Subcutaneous adipose tissue (tissue), 4 donors: ENCODE results near the gene FBLN2. TPM values are rescaled to one million over a fixed set of nuclear protein-coding genes. Genes with fewer than 3 reads are reported as not detected.

ENCODE experiments used
- CTCF ChIP-seq: fragments of 450-650 bp; IDR thresholded peaks from one replicate; pipeline ENCODE4 v1.5.1; 2016; ENCODE audit warnings: low read depth, mild to moderate bottlenecking, control low read depth, antibody characterized with exemption, moderate library complexity
- total RNA-seq, 4 donors: library from RNA; depleted of rRNA; stranded (reverse); fragments of >200 nt; gene quantifications; one replicate each; pipeline ENCODE4 v1.1.0, GENCODE V29; 2016

The FBLN2 gene
- total RNA-seq, 4 donors from 2014 or later, result 215 to 456 (median 410) TPM

GRCh38 chr3:13521309-13521708 lies 27.6 kb upstream of the FBLN2 start:
- TF ChIP-seq CTCF, result no peak

- no peak for TF ChIP-seq CTCF
These were observed 26.7 kb upstream of the FBLN2 start for GRCh38 chr3:13522236-13522635.

- TF ChIP-seq CTCF, result no peak
These were observed 23.8 kb upstream of the FBLN2 start for GRCh38 chr3:13524979-13525669.

- TF ChIP-seq CTCF, result no peak
These were observed 22.9 kb upstream of the FBLN2 start for GRCh38 chr3:13525827-13526625.

GRCh38 chr3:13526626-13526949 lies 22.3 kb upstream of the FBLN2 start:
- no peak for TF ChIP-seq CTCF

GRCh38 chr3:13528217-13528867 lies 20.6 kb upstream of the FBLN2 start:
- no peak for TF ChIP-seq CTCF
